GM12878 (cell line): Measurements from ENCODE around the gene OR2H1. TPM values are rescaled to one million over a fixed set of nuclear protein-coding genes. Genes with fewer than 3 reads are reported as not detected.

ENCODE experiments used
- ATAC-seq: fragments of 200-7000 bp; cut with Tn5 transposase; 3 replicates; pipeline ENCODE4 v1.9.1; 2020; ENCODE audit warnings: mild to moderate bottlenecking, moderate library complexity
- BruUV-seq: library from RNA; stranded (reverse); fragments of 400-500 nt; replicated peaks from 2 replicates; lab custom pipeline; 2021; lab: Mats Ljungman, UMichigan
- CTCF ChIA-PET: fragments of 300-600 bp; sonication (Branson Sonifier 250); formaldehyde crosslinking; extraction: SDS; loops from one replicate; lab custom pipeline; 2021; ENCODE audit warnings: inconsistent platforms; lab: Yijun Ruan, JAX
- POLR2A ChIA-PET: fragments of 350-600 bp; formaldehyde crosslinking; extraction: SDS; loops from one replicate; lab custom pipeline; 2021; ENCODE audit warnings: inconsistent platforms; lab: Charles Lee
- RAD21 ChIA-PET: fragments of 300-600 bp; sonication (Branson Sonifier 250); formaldehyde crosslinking; loops from one replicate; lab custom pipeline; 2023; ENCODE audit warnings: antibody characterized with exemption; ENCODE audit not compliant: unreplicated experiment; lab: Charles Lee
- SMC1A ChIA-PET: fragments of 300-600 bp; sonication (Branson Sonifier 250); formaldehyde crosslinking; loops from one replicate; lab custom pipeline; 2023; ENCODE audit not compliant: unreplicated experiment, uncharacterized antibody; lab: Charles Lee
- DNase-seq: peaks from one replicate; pipeline ENCODE4 v3.0.0-alpha.2; 2011; ENCODE audit warnings: low read depth, low spot score
- FAIRE-seq: peaks from 3 replicates; lab custom pipeline; 2011; peaks lifted over from hg19 to GRCh38; lab: Jason Lieb, UNC
- H2AFZ ChIP-seq: 2 replicates; pipeline ENCODE4 v1.6.0; 2011; ENCODE audit warnings: low read depth, low read length, control low read depth; ENCODE audit not compliant: control insufficient read depth
- H3K27ac ChIP-seq: 2 replicates; pipeline ENCODE4 v1.5.1; 2011; ENCODE audit warnings: control low read depth; ENCODE audit not compliant: control insufficient read depth, insufficient read depth
- H3K27me3 ChIP-seq, 2 experiments: replicated peaks in 1 of 2; 2 replicates each; pipeline versions ENCODE4 v1.6.0 to v1.6.1; 2011; ENCODE audit warnings: low read length in 1 of 2; ENCODE audit not compliant: control insufficient read depth in 2 of 2, insufficient read depth in 2 of 2
- H3K36me3 ChIP-seq, 2 experiments: 2 replicates each; pipeline ENCODE4 v1.5.1; 2011; ENCODE audit warnings: low read length in 1 of 2; ENCODE audit not compliant: control insufficient read depth in 2 of 2, insufficient read depth in 2 of 2
- H3K4me1 ChIP-seq: 2 replicates; pipeline ENCODE4 v1.6.1; 2011; ENCODE audit warnings: mild to moderate bottlenecking, low read length, moderate library complexity, mixed read lengths; ENCODE audit not compliant: control insufficient read depth, insufficient read depth
- H3K4me2 ChIP-seq: 2 replicates; pipeline ENCODE4 v1.6.0; 2011; ENCODE audit warnings: control low read depth; ENCODE audit not compliant: control insufficient read depth, insufficient read depth
- H3K4me3 ChIP-seq: fragments of 200-600 bp; sonication (generic); 2 replicates; pipeline ENCODE4 v1.5.1; 2016
- H3K79me2 ChIP-seq: 2 replicates; pipeline ENCODE4 v1.6.0; 2011; ENCODE audit warnings: low read length; ENCODE audit not compliant: control insufficient read depth, insufficient read depth
- H3K9ac ChIP-seq: 2 replicates; pipeline ENCODE4 v1.8.0; 2011; ENCODE audit warnings: low read length, control low read depth, mixed read lengths; ENCODE audit not compliant: control insufficient read depth, insufficient read depth
- H3K9me3 ChIP-seq: replicated peaks from 3 replicates; pipeline ENCODE4 v1.5.1; 2011; ENCODE audit warnings: mild to moderate bottlenecking, low read length; ENCODE audit not compliant: control insufficient read depth, insufficient read depth
- H4K20me1 ChIP-seq: 2 replicates; pipeline ENCODE4 v1.6.0; 2011; ENCODE audit not compliant: control insufficient read depth, insufficient read depth
- ATF7 ChIP-seq: fragments of 450-650 bp; IDR thresholded peaks from 2 replicates; pipeline ENCODE4 v1.6.1; 2016; ENCODE audit warnings: low read depth, mild to moderate bottlenecking
- CBFB ChIP-seq: IDR thresholded peaks from 2 replicates; pipeline ENCODE4 v1.6.1; 2016; ENCODE audit warnings: antibody characterized with exemption, low read depth
- CHD2 ChIP-seq: IDR thresholded peaks from 2 replicates; pipeline ENCODE4 v1.6.1; 2011; ENCODE audit warnings: low read depth, low read length, improper control_type of control experiment, borderline replicate concordance
- CREB1 ChIP-seq: IDR thresholded peaks from 2 replicates; pipeline ENCODE4 v1.6.1; 2012; ENCODE audit warnings: low read depth, mild to moderate bottlenecking, inconsistent platforms
- DPF2 ChIP-seq: fragments of 450-650 bp; IDR thresholded peaks from 2 replicates; pipeline ENCODE4 v1.6.1; 2017; ENCODE audit warnings: mild to moderate bottlenecking
- E2F8 ChIP-seq: fragments of 450-650 bp; IDR thresholded peaks from 2 replicates; pipeline ENCODE4 v1.6.1; 2018; ENCODE audit warnings: mild to moderate bottlenecking, low read depth, moderate library complexity; ENCODE audit not compliant: partially characterized antibody
- ESRRA ChIP-seq: IDR thresholded peaks from 2 replicates; pipeline ENCODE4 v1.6.1; 2012; ENCODE audit warnings: mild to moderate bottlenecking, low read length, improper control_type of control experiment
- FOXM1 ChIP-seq: IDR thresholded peaks from 2 replicates; pipeline ENCODE4 v1.6.1; 2012; ENCODE audit warnings: low read depth, mild to moderate bottlenecking, inconsistent platforms, low read length, moderate library complexity
- HCFC1 ChIP-seq: fragments of 150-350 bp; IDR thresholded peaks from 2 replicates; pipeline ENCODE4 v1.6.1; 2014; ENCODE audit warnings: low read length
- IRF3 ChIP-seq: fragments of 450-650 bp; IDR thresholded peaks from 2 replicates; pipeline ENCODE4 v1.6.1; 2014; ENCODE audit warnings: mild to moderate bottlenecking
- KAT2A ChIP-seq: conservative IDR thresholded peaks from 2 replicates; pipeline ENCODE4 v1.6.1; 2011; ENCODE audit warnings: low read depth, low read length; ENCODE audit not compliant: control insufficient read depth
- KLF5 ChIP-seq: fragments of 450-650 bp; IDR thresholded peaks from 2 replicates; pipeline ENCODE4 v1.6.1; 2014; ENCODE audit warnings: mild to moderate bottlenecking; ENCODE audit not compliant: partially characterized antibody
- NFYA ChIP-seq: IDR thresholded peaks from 2 replicates; pipeline ENCODE4 v1.6.1; 2011; ENCODE audit warnings: low read depth, mild to moderate bottlenecking, low read length, improper control_type of control experiment, borderline replicate concordance
- NFYB ChIP-seq: IDR thresholded peaks from 2 replicates; pipeline ENCODE4 v1.6.1; 2011; ENCODE audit warnings: low read depth, mild to moderate bottlenecking, low read length, improper control_type of control experiment, moderate library complexity; ENCODE audit not compliant: insufficient read depth
- PML ChIP-seq: IDR thresholded peaks from 2 replicates; pipeline ENCODE4 v1.6.1; 2012; ENCODE audit warnings: low read length, inconsistent platforms
- POLR2A ChIP-seq: IDR thresholded peaks from 2 replicates; pipeline ENCODE4 v1.6.1; 2011; ENCODE audit warnings: low read depth, mild to moderate bottlenecking, low read length
- REST ChIP-seq: IDR thresholded peaks from 2 replicates; pipeline ENCODE4 v1.6.1; 2012; ENCODE audit warnings: mild to moderate bottlenecking, low read depth, low read length
- TARDBP ChIP-seq: IDR thresholded peaks from 2 replicates; pipeline ENCODE4 v1.6.1; 2016; ENCODE audit warnings: borderline replicate concordance
- WRNIP1 ChIP-seq: IDR thresholded peaks from 2 replicates; pipeline ENCODE4 v1.6.1; 2011; ENCODE audit warnings: low read depth, low read length, improper control_type of control experiment, borderline replicate concordance
- WGBS: methylation state at CpG from one replicate; pipeline ENCODE4 v1.1.6; 2016; ENCODE audit warnings: low lambda C conversion rate; ENCODE audit not compliant: insufficient replicate concordance, insufficient coverage; ENCODE audit errors: missing lambda C conversion rate; 5-methylcytosine and 5-hydroxymethylcytosine counted together
- in situ Hi-C: fragments of 300-500 bp; cut with MboI; formaldehyde crosslinking; loops from 9 replicates; pipeline ENCODE4 v1.14.3; 2018; ENCODE audit warnings: mixed read lengths
- intact Hi-C: fragments of 100-400 bp; cut with micrococcal nuclease; formaldehyde crosslinking; loops from one replicate; pipeline ENCODE4 v1.14.2; 2022; ENCODE audit not compliant: unreplicated experiment
- polyA plus RNA-seq, 11 experiments: library from polyadenylated mRNA; depleted of rRNA in 4 of 11; unstranded in 6 of 11; stranded (reverse) in 5 of 11; fragments of >200 nt; fragmentation: Nextera tagmentation in 4 of 11; fragmentation: Illumina TruSeq in 1 of 11; extraction: Ambion mirVana in 4 of 11; extraction: Trizol in 1 of 11; gene quantifications; 1 replicate in 1 of 11; 2 replicates in 10 of 11; pipeline versions ENCODE4 v1.2.1 to v1.2.3, GENCODE V29; 2011 to 2016; ENCODE audit warnings: inconsistent platforms in 2 of 11, missing spikeins in 2 of 11, low read depth in 1 of 11
- total RNA-seq, 4 experiments: library from RNA; depleted of rRNA in 3 of 4; stranded (reverse); fragments of >200 nt in 3 of 4; fragmentation: Illumina TruSeq in 1 of 4; extraction: Trizol in 1 of 4; gene quantifications; 2 replicates each; pipeline versions ENCODE4 v1.2.1 to v1.2.3, GENCODE V29; 2013 to 2021

The OR2H1 gene
- total and polyA plus RNA-seq, 10 of the 15 experiments (the other 5 are each of a cell fraction or from before 2014, with no cell fraction given): not detected

- TF ChIP-seq REST (no peak), NFYA (no peak), NFYB (no peak)
These were observed 31.9 kb upstream of the OR2H1 start (continued) for GRCh38 chr6:29425075-29425474.

GRCh38 chr6:29426654-29427053 lies 30.3 kb upstream of the OR2H1 start:
- Histone ChIP-seq H3K27ac (no peak overlapping the region), H3K27me3 (no peaks in the 10 kb centered on the region), H3K36me3 (no peaks in the 10 kb centered on the region), H3K79me2 (no peaks in the 10 kb centered on the region), H4K20me1 (no peaks in the 10 kb centered on the region), H2AFZ (no peak overlapping the region), H3K9me3 (no peaks in the 10 kb centered on the region), H3K4me3 (no peak overlapping the region), H3K9ac (no peak overlapping the region), H3K4me2 (no peak overlapping the region), H3K4me1 (no peaks in the 10 kb centered on the region)
- ChIA-PET SMC1A (no interaction called here), CTCF (no interaction called here), RAD21 (no interaction called here), POLR2A (no interaction called here)
- in situ Hi-C loops (no loop called here), intact Hi-C loops (no loop called here)
- no peak for FAIRE-seq
- no TSS peak for BruUV-seq
- no peak for ATAC-seq
- DNase-seq: no peak
- 24% methylated on average over 3 of the region's 3 CpGs for whole genome bisulfite sequencing
- no peak for TF ChIP-seq DPF2
- no peak for TF ChIP-seq IRF3
- TF ChIP-seq ESRRA: no peak
- TF ChIP-seq WRNIP1: no peak
- no peak for TF ChIP-seq TARDBP
- TF ChIP-seq KAT2A: no peak
- no peak for TF ChIP-seq HCFC1
- no peak for TF ChIP-seq PML
- TF ChIP-seq FOXM1: no peak
- no peak for TF ChIP-seq CHD2
- TF ChIP-seq KLF5: no peak
- no peak for TF ChIP-seq CBFB
- TF ChIP-seq POLR2A: no peak
- no peak for TF ChIP-seq NFYA
- no peak for TF ChIP-seq CREB1
- TF ChIP-seq E2F8: no peak
- no peak for TF ChIP-seq ATF7
